HFFc6 (cell line): ENCODE measurements around the gene ADAMTS13. TPM values are rescaled to one million over a fixed set of nuclear protein-coding genes. Genes with fewer than 3 reads are reported as not detected.

Source experiments
- DNase-seq: peaks from one replicate; pipeline ENCODE4 v3.0.0-alpha.2; 2018
- H3K27ac Mint-ChIP-seq: 2 replicates; pipeline ENCODE4 v1.8.0; 2020; ENCODE audit warnings: mild to moderate bottlenecking, mixed read lengths
- H3K27me3 Mint-ChIP-seq: 2 replicates; pipeline ENCODE4 v1.8.0; 2021; ENCODE audit warnings: mild to moderate bottlenecking, moderate library complexity, mixed read lengths; ENCODE audit not compliant: insufficient read depth
- H3K36me3 Mint-ChIP-seq: 2 replicates; pipeline ENCODE4 v1.8.0; 2021; ENCODE audit warnings: low read depth, mixed read lengths
- H3K4me1 Mint-ChIP-seq: 2 replicates; pipeline ENCODE4 v1.8.0; 2020; ENCODE audit warnings: low read depth, mixed read lengths
- H3K4me3 Mint-ChIP-seq: 2 replicates; pipeline ENCODE4 v1.8.0; 2020; ENCODE audit warnings: mild to moderate bottlenecking, moderate library complexity, mixed read lengths
- H3K9me3 Mint-ChIP-seq: 2 replicates; pipeline ENCODE4 v1.8.0; 2020; ENCODE audit warnings: mild to moderate bottlenecking, mixed read lengths
- total RNA-seq, 6 experiments: library from RNA; stranded (reverse); fragmentation: NEBNext Ultra II Directional; extraction: Animal tissue kit (Norgen Biotek cat#: 25700); gene quantifications; 2 replicates in 1 of 6; 3 replicates in 5 of 6; pipeline ENCODE4 v1.2.3, GENCODE V29; 2021
- TF ChIP-seq, protein P1 (sequence below): fragments of 200-600 bp; sonication (generic); IDR thresholded peaks from 2 replicates; pipeline ENCODE4 v1.5.0; 2021; ENCODE audit warnings: antibody characterized with exemption, mild to moderate bottlenecking

ADAMTS13 gene
- total RNA-seq, 6 experiments from 2014 or later = 0.41 to 1.2 (median 0.74) TPM

GRCh38 chr9:133483611-133484010 is 61.4 kb downstream of the ADAMTS13 start:
- no peaks in the 10 kb centered on the region for H3K4me1 Mint-ChIP-seq
- no peak overlapping the region for H3K4me3 Mint-ChIP-seq
- TF ChIP-seq, protein P1, sequence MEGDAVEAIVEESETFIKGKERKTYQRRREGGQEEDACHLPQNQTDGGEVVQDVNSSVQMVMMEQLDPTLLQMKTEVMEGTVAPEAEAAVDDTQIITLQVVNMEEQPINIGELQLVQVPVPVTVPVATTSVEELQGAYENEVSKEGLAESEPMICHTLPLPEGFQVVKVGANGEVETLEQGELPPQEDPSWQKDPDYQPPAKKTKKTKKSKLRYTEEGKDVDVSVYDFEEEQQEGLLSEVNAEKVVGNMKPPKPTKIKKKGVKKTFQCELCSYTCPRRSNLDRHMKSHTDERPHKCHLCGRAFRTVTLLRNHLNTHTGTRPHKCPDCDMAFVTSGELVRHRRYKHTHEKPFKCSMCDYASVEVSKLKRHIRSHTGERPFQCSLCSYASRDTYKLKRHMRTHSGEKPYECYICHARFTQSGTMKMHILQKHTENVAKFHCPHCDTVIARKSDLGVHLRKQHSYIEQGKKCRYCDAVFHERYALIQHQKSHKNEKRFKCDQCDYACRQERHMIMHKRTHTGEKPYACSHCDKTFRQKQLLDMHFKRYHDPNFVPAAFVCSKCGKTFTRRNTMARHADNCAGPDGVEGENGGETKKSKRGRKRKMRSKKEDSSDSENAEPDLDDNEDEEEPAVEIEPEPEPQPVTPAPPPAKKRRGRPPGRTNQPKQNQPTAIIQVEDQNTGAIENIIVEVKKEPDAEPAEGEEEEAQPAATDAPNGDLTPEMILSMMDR = no peak
- H3K27me3 Mint-ChIP-seq = peaks cover 12% of the 10 kb centered on the region
- no peaks in the 10 kb centered on the region for H3K36me3 Mint-ChIP-seq
- no peaks in the 10 kb centered on the region for H3K9me3 Mint-ChIP-seq
- H3K27ac Mint-ChIP-seq = no peak overlapping the region
- no peak for DNase-seq

GRCh38 chr9:133484671-133485437 is 62.7 kb downstream of the ADAMTS13 start:
- DNase-seq = no peak
- H3K36me3 Mint-ChIP-seq = no peaks in the 10 kb centered on the region
- H3K4me1 Mint-ChIP-seq = no peaks in the 10 kb centered on the region
- peaks cover 19% of the 10 kb centered on the region for H3K27me3 Mint-ChIP-seq
- H3K4me3 Mint-ChIP-seq = no peak overlapping the region
- H3K27ac Mint-ChIP-seq = no peak overlapping the region
- H3K9me3 Mint-ChIP-seq = no peaks in the 10 kb centered on the region
- TF ChIP-seq, protein P1 = no peak

DNA sequence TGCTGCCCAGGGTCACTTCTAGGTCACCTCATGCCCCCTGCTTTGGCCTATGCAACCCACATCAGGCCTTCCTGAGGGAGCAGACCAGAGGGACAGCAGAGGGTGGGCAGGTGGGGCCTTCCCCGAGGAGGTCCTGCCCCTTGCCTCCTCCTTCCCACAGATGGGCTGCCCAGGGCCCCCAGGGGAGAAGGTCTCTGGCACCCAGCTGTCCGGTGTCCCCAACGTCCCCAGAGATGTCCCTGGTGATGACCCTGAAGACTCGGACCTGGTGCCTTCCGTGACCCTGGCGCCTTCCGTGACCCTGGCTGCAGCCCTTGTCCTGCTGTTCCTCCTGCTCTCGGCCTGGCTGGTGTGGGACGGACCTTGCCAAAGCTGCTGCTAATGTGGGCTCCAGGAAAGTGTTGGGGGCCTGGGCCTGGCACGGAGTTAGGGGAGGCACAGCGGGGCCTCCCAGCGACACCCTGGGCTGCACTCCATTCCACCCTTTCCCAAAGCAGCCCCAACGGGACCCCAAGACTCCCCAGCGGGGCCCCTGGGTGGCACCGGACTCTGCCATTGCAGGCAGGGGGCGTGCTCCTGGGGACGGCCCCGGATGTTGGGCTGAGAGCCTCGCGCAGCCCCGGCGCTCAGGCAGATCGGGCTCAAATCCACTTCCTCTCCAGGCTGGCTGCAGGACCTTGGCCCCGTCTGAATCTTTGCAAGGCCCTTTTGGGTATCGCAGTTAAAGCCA is 63.5 kb downstream of the ADAMTS13 start:
- TF ChIP-seq, protein P1 = no peak
- Mint-ChIP-seq H3K4me3 (no peak overlapping the region), H3K27ac (no peak overlapping the region), H3K36me3 (no peaks in the 10 kb centered on the region), H3K9me3 (no peaks in the 10 kb centered on the region), H3K27me3 (peaks cover 26% of the 10 kb centered on the region), H3K4me1 (no peaks in the 10 kb centered on the region)
- no peak for DNase-seq

DNA sequence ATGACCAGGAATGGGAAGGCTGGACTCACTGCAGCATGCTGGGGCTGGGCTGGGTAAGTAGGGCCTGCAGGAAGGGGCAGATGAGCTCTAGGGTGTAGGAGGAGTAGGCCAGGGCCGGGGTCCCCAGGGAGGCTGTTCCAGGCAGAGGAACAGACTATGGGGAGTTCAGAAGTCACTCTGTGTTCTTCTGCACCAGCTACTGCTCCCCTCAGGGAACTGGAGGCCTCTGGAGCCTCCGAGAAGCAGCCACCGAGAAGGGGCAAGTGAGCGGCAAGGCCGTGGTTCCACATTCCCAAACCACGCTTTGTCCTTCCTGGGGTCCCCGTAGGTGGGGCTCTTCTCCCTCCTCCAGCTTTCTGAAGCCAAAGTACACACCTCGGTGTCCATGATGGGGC is 65.2 kb downstream of the ADAMTS13 start:
- no peak for DNase-seq
- H3K4me3 Mint-ChIP-seq = no peak overlapping the region
- H3K27ac Mint-ChIP-seq = no peak overlapping the region
- H3K36me3 Mint-ChIP-seq = no peaks in the 10 kb centered on the region
- TF ChIP-seq, protein P1 = no peak
- no peaks in the 10 kb centered on the region for H3K9me3 Mint-ChIP-seq
- H3K4me1 Mint-ChIP-seq = no peaks in the 10 kb centered on the region
- peaks cover 26% of the 10 kb centered on the region for H3K27me3 Mint-ChIP-seq

- TF ChIP-seq, protein P1 = no peak
- H3K36me3 Mint-ChIP-seq = no peaks in the 10 kb centered on the region
- H3K27ac Mint-ChIP-seq = no peak overlapping the region
- H3K4me1 Mint-ChIP-seq = no peaks in the 10 kb centered on the region
- H3K27me3 Mint-ChIP-seq = peaks cover 23% of the 10 kb centered on the region
- H3K4me3 Mint-ChIP-seq = no peak overlapping the region
- no peaks in the 10 kb centered on the region for H3K9me3 Mint-ChIP-seq
- DNase-seq = no peak
Observed at GRCh38 chr9:133488686-133489252, 66.6 kb downstream of the ADAMTS13 start.
